ENCODE measurements around the gene NLGN2. TPM values are rescaled to one million over a fixed set of nuclear protein-coding genes. Genes with fewer than 3 reads are reported as not detected.

Gene NLGN2
- total RNA-seq, 1 donor from 2014 or later, result 2.1 TPM

GRCh38 chr17:7411427-7411750, 3.7 kb downstream of the NLGN2 start:
- intact Hi-C loops (cut with micrococcal nuclease), result no loop called here

GRCh38 chr17:7413346-7413985, 5.8 kb downstream of the NLGN2 start:
- intact Hi-C loops (cut with micrococcal nuclease), result no loop called here

GRCh38 chr17:7414837-7415236, 7.2 kb downstream of the NLGN2 start:
- intact Hi-C loops (cut with micrococcal nuclease), result no loop called here

- intact Hi-C loops (cut with micrococcal nuclease), result no loop called here
Measured at GRCh38 chr17:7415784-7416183, 8.1 kb downstream of the NLGN2 start.

- intact Hi-C loops (cut with micrococcal nuclease), result no loop called here
Measured at GRCh38 chr17:7416323-7416722, 8.7 kb downstream of the NLGN2 start.

GRCh38 chr17:7417056-7417655, 9.5 kb downstream of the NLGN2 start:
- intact Hi-C loops (cut with micrococcal nuclease), result no loop called here

GRCh38 chr17:7418472-7419152, 11.0 kb downstream of the NLGN2 start:
- intact Hi-C loops (cut with micrococcal nuclease), result no loop called here

GRCh38 chr17:7419819-7420610, 12.4 kb downstream of the NLGN2 start, which contains the start of gene SPEM1:
Gene SPEM1 (plus strand): TSS chr17:7420324. CDS start chr17:7420385, 61 bp downstream.
- intact Hi-C loops (cut with micrococcal nuclease), result no loop called here

GRCh38 chr17:7421186-7421585, 13.5 kb downstream of the NLGN2 start:
- intact Hi-C loops (cut with micrococcal nuclease), result no loop called here

GRCh38 chr17:7423679-7424078, 16.0 kb downstream of the NLGN2 start:
- intact Hi-C loops (cut with micrococcal nuclease), result no loop called here

GRCh38 chr17:7425316-7425715, 17.7 kb downstream of the NLGN2 start, which contains the start of gene SPEM2:
Gene SPEM2 (plus strand): TSS chr17:7425616. CDS start chr17:7425689, 73 bp downstream.
- intact Hi-C loops (cut with micrococcal nuclease), result no loop called here

- intact Hi-C loops (cut with micrococcal nuclease), result no loop called here
Measured at GRCh38 chr17:7425756-7426155, 18.1 kb downstream of the NLGN2 start.

- intact Hi-C loops (cut with micrococcal nuclease), result no loop called here
Measured at GRCh38 chr17:7426203-7426863, 18.7 kb downstream of the NLGN2 start.

GRCh38 chr17:7426896-7427489, 19.3 kb downstream of the NLGN2 start:
- intact Hi-C loops (cut with micrococcal nuclease), result no loop called here

GRCh38 chr17:7427549-7427948, 19.9 kb downstream of the NLGN2 start:
- intact Hi-C loops (cut with micrococcal nuclease), result no loop called here

GRCh38 chr17:7428557-7428956, 20.9 kb downstream of the NLGN2 start, which contains the start of gene SPEM3:
Gene SPEM3 (plus strand): TSS chr17:7428857. CDS start chr17:7428903, 46 bp downstream.
- intact Hi-C loops (cut with micrococcal nuclease), result no loop called here

- intact Hi-C loops (cut with micrococcal nuclease), result no loop called here
Measured at GRCh38 chr17:7429722-7430121, 22.1 kb downstream of the NLGN2 start.

- intact Hi-C loops (cut with micrococcal nuclease), result no loop called here
Measured at GRCh38 chr17:7431231-7431630, 23.6 kb downstream of the NLGN2 start.

GRCh38 chr17:7432296-7432695, 24.7 kb downstream of the NLGN2 start:
- intact Hi-C loops (cut with micrococcal nuclease), result no loop called here

- intact Hi-C loops (cut with micrococcal nuclease), result loop anchor here (1.0 to 2.0 kb wide), 21 partner anchors 19 to 813 kb away; partner anchors contain the start of genes ACADVL, ATP1B2, CTC1 and DLG4
Measured at GRCh38 chr17:7435676-7436555, 28.3 kb downstream of the NLGN2 start.
